GM19372 (cell line): ENCODE results near the gene RAD51B.

Source experiments
- ATAC-seq: cut with Tn5 transposase; IDR thresholded peaks from one replicate; pipeline ENCODE4 v1.9.1; 2021; ENCODE audit warnings: mild to moderate bottlenecking, low read depth, moderate library complexity; ENCODE audit not compliant: unreplicated experiment

Gene RAD51B

GRCh38 chr14:68486809-68487208, 667.2 kb downstream of the RAD51B start:
- no peak for ATAC-seq

DNA sequence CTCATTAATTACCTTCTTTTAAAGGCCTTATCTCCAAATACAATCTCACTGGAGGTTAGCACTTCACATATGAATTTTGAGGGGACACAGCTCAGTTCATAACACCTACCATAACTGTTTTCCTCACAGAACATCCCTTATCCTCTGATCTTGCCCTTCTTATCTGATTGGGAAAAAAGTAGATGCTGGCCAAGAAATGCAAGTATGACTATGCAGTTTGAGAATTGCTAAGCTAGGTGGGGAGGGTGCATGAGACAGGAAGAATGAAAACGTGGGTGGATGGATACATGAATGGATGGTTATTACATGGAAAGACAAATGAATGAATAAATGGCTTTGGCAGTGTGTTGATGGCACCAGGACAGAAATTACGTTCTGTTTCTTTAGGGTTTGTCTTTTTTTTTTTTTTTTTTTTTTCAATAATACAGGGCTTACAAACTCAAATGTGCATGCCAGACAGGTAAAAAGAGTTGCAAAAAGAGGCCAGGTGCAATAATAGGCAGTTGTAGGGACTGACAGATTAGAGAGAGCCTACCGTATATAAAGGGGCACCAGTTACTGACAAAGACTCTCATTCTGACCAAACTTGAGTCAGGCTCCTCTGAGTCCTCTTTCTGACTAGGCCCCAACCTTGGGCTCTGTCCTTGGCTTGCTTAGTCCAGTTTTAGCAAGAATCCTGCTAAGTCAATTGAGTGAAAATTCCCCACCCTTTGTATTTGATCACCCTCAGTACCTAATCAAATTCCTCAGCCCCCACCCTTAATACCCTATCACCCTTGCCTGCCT, 668.4 kb downstream of the RAD51B start:
- no peak for ATAC-seq

- no peak for ATAC-seq
These were observed 672.2 kb downstream of the RAD51B start for GRCh38 chr14:68491793-68492192.

- no peak for ATAC-seq
These were observed 673.0 kb downstream of the RAD51B start for GRCh38 chr14:68492381-68493151.

DNA sequence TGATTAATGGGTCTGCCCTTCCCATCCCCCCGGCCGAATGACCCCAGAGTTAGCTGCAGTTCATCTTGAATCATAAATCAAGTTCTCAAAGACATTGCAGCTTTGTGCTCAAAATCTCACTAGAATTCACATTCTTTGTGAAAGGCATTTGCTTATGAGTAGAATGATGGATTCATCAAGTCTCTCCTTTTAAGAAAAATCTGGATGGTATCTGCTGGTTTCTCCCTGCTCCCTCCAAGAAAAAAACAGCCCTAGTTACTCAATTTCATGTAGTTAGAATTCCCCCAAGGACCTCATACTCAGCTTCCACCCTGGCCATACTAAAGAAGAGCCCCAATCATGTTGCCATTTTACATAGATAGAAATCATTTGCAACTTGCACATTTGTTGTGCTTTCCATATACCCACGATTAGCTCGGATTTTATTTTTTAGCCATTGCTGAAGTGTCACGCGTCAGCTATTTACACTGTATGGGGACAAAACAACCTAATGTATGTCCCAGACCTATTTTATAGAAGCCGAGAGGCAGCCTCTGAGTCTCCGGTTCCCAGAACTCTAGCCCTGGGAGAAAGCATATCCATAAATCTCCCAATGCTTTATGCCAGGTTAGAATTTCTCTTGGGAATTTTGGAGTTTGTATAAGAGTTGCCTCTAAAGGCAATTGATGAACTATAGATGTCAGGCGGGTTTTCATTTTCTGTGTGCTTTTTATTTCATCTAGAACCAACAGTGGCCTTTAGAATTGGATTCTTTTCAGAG, 673.8 kb downstream of the RAD51B start:
- ATAC-seq: no peak

DNA sequence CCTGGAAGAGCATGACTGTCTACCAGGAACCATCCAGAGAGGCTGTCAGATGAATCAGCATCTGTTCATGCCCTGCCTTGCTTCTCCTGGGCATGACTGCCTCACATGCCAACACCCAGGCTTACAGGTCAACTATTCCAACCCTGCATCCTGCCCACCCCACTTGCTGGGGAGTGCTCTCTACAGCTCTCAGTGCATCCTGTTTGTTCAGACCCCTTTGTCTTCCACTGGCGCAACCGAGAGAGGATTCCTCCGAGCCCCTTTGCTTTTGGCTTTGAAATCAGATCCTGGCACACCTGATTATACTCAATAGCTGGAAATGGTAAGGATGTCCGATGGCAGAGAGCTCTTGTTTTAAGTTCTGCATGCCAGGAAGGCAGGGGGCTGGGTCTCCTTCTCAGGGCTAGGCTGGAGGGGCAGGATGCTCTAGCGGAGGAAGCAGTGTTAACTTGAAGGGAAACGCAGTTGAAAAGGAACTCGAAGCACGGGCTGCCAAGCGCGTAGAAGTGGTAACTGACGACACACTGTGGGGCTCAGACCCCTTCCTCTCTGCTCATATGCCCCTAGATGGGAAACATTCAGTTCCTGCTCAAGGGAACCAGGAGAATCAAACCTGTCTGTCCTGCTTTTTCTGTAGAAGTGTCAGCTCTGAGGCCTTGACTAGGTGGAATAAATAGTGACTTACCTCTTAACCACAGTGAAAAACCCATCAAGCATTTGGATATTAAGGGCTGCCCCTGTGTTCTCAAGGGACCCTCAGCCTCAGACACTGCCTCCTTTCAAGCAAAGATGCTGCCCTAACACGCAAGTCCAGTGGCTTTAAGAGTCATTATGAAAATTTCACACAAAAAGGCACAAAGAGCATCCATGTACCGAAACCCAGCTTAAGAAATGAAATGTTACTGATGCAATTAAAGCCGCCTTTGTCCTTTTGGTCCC, 675.8 kb downstream of the RAD51B start:
- ATAC-seq: no peak

DNA sequence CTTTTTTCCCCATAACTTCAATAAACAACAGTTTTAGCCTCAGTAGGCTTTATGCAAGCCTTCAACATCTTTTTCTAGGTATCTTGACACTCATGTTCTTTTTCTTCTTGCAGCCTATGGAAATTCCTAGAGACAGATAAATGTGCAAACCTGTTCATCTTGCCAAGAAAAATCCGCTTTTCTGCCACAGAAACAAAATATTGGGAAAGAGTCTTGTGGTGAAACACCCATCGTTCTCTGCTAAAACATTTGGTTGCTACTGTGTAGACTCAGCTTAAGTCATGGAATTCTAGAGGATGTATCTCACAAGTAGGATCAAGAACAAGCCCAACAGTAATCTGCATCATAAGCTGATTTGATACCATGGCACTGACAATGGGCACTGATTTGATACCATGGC, 677.4 kb downstream of the RAD51B start:
- no peak for ATAC-seq

DNA sequence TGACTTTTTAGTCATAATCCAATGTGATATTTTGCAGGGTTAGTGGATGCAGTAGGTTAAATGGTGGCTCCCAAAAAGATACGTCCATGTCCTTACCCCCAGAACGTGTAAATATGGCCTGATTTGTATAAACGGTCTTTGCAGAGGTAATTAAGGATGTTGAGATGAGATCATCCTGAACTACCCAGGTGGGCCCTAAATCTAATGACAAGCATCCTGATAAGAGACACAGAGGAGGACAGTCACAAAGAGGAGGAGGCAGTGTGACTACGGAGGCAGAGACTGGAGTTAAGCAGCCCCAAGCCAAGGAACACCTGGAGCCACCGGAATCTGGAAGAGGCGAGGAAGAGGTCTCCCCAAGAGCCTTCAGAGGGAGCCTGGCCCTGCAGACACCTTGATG, 679.9 kb downstream of the RAD51B start:
- no peak for ATAC-seq

GRCh38 chr14:68501171-68501570, 681.6 kb downstream of the RAD51B start:
- ATAC-seq: no peak

DNA sequence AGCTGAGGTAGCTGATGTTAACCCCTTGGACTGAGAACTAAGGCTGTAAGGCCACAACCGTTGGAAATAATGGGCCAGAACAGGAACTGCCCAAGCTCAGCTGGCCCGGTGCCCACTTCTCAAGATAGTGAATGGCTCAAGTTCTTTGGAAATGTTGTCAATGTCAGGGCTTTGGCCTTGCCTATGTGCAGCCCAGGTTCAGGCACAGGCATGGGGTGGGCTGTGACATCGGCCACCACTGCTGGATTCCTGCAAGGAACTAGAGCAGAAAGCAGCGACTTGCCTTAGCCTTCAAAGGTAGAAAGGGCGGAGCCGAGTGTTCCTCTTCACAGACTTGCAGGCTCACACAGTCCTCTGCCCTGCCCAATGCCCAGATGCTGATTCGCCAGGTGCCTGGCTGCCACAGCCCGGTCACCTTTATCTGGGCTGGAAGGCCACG, 682.1 kb downstream of the RAD51B start:
- ATAC-seq: no peak

DNA sequence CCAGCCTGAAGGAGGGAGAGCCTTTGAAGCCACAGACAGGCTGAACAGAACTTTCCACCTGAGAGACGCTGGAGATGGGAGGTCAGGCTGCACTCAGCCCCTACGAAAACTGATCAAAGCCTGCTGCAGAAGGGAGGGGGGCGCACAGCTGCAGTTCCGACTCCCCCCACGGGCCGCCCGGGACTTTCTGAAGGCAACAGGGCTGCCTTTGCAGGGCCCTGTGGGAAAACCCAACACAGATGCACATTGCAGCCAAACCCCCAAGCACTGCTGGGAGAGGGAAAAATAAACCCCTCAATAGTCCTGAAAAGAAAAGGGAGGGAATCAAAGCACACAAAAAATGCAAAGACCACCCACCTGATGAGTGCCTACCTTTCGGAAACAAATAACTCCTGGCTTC, 682.7 kb downstream of the RAD51B start:
- ATAC-seq: no peak

DNA sequence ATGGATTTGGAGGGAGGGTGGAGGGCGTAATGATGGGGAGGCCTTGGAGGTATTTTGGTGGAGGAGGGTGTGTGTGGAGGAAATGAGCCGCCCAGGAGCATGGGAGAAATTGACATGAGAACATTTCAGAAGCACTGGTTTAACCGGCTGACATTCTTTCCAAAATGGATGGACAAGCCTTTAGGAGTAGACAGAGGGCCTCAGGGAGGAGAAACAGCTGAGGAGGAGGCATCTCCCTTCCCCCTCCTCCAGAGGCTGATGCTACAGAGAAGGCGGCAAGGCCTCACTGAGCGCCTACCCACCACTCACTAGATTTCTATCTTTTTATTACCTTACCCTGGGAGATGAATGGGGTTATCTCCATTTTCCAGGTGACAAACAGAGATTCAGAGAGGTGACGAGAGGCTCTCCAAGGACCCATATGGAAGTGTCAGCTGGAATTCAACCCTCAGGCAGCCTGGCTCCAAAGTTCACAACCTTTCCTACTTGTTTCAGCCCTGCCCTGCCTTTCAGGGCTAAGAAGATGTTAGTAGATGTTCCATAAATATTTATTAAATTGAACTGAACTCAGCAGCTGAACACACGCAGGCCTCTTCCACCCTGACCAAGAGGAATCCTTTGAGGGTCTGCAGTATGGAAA, 683.7 kb downstream of the RAD51B start:
- no peak for ATAC-seq

DNA sequence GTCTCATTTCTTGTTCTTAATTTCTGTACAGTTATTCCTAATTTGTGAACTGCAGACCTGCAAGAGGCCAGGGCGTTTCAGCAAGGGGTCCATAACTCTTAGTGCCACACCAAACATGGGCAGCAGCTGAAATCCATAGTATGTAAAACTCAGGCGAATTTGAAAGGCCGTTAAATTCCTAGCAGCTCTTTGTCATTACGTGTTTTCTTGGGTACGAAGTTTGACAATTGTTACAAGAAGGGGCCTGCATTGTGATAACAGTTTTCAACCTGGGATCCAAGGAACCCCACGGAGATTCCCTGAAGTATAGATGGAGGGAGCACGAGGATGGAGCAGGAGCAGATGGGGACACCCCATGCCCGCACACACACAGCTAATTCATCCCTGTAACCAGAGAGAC, 685.3 kb downstream of the RAD51B start:
- no peak for ATAC-seq

- ATAC-seq: no peak
These were observed 686.6 kb downstream of the RAD51B start for GRCh38 chr14:68506021-68506644.

DNA sequence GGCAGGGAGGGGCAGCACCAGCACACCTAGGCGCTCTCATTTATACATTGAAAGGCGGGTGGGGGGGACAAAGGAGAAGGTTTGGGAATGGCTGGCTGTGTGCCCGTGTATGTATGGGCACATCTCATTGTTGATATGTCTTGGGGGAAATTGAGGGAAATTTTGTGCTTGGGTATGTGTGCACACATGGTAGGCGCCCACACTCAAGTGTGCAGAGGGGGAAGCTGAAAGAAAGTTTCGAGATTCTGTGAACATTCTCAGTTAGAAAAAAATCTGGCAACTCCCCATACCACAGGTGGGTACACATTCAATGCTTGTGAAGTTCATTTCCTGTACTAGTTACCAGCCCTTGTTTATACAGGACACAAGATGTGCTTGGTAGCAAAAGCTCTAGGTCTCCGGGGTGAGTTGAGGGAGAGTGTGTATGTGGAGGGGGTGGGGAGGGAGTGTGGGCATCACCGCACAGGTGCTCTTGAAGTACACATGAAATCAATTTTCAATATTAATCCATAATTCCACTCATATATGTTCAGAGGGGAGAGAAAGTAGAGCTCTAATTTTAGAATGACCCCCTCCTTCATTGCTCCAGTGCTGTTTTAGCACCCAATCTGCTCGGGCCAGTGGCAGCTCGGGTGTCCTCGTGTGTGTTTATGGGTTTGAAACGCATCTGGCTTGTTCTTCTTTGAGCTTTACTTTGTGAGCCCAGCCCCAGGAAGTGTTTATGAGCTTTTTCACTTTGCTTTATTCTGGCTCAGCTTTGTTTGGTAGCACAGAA, 687.3 kb downstream of the RAD51B start:
- ATAC-seq: peak; percentile 67

DNA sequence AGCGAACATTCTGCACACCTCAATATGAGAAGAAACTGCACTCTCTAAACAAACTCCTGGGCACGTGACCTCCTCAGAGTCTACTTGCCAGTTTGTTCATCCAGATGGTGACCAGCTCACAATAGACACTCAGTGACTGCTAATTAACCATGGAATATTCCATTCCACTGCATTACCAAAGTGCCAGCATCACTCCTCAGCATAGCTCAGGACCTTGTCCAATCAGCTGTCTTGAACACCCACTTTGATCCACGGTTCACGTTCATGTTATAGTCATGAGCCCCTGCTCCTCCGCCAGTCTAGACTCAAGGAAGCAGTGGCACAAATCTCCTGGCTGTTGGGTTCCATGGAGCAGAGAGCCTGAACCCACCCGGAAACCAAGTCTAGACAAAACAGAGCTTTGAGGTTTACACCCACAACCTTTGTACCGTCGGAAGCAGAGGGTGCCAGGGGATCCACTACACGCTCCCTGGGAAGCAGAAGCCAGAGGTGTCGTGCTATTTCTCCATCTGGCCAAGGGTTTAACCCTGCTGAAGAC, 688.0 kb downstream of the RAD51B start:
- ATAC-seq: no peak

- ATAC-seq: no peak
These were observed 689.0 kb downstream of the RAD51B start for GRCh38 chr14:68508581-68508980.
